Stimulated activated naive CD8-positive, alpha-beta T cell treated with anti-CD3 and anti-CD28 coated beads, Interleukin-15, Interleukin-2, amounts not matched to agents 100 U/mL and 50 U/mL, for 24 hours (primary cell): ENCODE results near the gene DHRS9.
A peak's percentile ranks its signal among the peaks of the same experiment; 100 is the strongest.
"Not testable (repeated sequence)": the region's sequence is repeated elsewhere in the genome, so short reads cannot be mapped to it uniquely, and the experiment has no call there.

Experiments used
- ATAC-seq: fragments of 150-1000 bp; cut with Tn5 transposase; one replicate; pipeline ENCODE4 v1.10.0; 2021
- DNase-seq: peaks from one replicate; pipeline ENCODE4 v3.0.0; 2021

Gene DHRS9

DNA sequence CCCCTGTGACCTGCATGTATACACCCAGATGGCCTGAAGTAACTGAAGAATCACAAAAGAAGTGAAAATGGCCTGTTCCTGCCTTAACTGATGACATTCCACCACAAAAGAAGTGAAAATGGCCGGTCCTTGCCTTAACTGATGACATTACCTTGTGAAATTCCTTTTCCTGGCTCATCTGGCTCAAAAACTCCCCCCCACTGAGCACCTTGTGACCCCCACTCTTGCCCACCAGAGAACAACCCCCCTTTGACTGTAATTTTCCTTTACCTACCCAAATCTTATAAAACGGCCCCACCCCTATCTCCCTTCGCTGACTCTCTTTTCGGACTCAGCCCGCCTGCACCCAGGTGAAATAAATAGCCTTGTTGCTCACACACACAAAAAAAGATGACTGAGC is 67.1 kb downstream of the DHRS9 start:
- DNase-seq, ATAC-seq: not testable (repeated sequence)

DNA sequence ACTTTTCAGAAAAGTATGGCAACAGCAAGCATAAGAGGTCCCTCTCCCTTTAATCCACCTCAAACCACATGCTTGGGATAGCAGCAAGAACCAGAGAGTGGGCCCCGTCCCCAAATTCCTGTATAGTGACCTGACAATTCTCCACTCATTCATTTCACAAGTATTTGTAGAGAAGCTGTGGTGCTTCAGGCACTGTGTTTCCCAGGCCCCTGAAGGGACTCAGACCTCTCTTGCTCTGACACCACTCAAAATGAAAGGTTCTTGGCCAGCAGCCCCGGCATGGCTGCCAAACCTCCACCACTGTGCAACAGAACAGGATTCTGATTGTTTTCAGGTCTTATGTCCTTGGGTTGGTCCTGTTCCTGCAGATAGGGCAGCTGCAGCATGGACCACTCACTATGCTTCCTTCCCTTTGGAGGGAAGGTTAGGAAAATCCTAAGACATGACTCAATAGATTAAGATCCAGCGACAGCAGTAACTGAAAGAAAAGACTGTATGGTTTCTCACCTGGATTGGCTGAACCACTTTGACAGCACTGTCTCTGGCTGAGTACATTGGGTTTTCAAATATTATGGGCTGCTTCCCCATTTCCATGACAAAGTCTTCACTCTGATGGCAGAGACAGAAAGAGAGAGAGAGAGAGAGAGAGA is 67.6 kb downstream of the DHRS9 start:
- no peak for DNase-seq
- no peak for ATAC-seq

DNA sequence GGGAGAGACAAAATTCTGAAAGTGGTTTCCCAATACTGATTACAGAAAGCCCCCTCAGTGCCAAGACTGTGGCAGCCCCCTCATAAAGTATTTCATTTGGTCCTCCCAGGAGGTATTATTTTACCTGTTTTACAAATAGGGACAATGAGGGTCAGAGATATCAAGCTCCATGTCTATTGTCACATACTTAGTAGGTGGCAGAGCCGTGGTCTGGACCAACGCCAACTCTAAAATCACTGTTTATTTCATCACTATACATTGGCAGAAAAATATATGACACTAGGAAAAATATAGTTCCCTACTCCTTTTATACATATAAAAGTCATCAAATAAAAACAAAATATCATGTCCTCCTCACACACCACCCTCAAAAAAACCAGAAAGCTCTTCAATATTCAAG is 68.6 kb downstream of the DHRS9 start:
- no peak for ATAC-seq

DNA sequence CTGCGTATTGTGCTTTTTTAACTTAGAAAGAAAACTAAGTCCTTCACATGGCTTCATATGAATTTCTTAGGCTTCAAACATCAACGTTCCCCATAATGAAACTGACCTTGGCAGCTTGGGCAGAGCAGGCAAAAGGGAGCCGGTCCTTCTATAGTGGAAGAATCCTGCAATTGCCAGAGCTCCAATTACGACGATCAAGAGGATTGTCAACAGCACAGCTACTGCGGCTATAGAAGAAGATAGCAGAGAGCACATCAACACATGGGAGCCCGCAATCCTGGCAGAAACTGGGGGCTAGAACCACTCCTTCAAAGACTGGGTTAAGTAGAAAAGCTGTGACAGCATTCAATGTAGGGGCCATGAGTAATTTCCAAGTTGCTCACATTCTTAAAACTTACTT is 69.8 kb downstream of the DHRS9 start:
- ATAC-seq (no peak), DNase-seq (no peak)

More for the DNA sequence above, 68.6 kb downstream of the DHRS9 start:
- DNase-seq = no peak

DNA sequence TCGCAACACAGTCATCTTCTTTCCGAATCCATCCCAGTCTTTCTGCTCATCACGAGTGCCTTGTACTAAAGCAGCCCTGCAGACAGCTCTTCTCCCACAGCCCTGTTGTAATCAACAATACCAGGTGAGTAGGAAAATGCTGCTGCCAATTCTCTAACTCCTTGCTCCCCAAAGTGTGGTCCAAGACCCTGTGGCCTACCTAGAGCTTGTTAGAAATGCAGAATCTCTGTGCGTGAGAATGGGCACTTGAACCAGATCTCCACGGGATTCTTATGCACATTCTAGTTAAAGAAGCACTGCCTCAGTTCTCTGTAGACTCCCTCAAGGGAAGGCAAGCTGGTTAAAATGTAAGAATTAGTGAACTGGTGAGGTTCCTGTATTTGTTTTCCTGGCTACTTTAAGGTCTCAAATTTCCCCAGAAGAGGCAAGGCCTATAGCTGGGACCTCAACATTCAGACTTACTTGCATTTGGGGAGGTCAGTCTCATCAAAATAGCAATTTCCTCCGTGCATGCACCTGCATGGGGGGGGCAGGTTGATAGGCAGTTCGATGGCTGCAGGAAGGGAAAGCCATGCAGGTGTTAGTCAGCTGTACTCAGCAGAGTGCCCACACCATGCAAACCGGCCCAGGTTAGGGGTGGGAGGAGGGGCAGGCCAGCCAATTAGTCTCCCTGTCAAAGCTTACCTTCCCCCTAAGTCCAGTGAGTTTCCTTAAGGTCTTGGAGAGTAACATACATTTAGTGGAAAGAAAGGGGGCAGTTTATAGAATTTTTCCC is 70.8 kb downstream of the DHRS9 start:
- DNase-seq = no peak
- no peak for ATAC-seq

DNA sequence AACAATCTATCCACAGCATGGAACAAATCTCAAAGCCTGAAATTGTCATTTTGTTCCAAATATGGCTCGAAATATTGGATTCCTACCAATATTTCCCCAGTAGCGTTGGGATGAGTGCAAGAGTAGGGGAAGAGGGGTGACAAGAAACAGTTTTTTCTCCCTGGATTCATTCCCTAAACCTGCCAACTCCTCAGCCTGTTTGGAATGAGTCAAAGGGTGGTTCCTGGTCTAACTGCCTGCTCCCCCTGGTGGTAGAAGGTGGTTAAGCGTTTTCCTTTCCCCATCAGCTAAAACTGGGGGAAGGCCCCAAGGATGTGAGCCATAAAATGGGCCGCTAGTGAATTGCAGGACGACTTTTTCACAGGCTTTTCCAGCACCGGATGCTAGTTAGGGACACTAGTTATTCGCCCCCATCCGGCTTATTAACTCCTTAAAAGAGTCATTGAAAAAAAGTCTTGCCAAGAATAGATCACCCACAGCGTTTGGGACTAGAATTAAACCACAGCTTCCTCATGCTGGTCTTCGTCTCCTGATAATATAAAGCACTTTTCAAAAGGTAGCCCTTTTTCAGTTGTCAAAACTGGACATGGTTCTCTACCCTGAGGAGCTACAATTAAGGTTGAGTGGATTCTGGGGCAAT is 72.5 kb downstream of the DHRS9 start:
- peak; percentile 73 for DNase-seq
- peak; percentile 45 for ATAC-seq

DNA sequence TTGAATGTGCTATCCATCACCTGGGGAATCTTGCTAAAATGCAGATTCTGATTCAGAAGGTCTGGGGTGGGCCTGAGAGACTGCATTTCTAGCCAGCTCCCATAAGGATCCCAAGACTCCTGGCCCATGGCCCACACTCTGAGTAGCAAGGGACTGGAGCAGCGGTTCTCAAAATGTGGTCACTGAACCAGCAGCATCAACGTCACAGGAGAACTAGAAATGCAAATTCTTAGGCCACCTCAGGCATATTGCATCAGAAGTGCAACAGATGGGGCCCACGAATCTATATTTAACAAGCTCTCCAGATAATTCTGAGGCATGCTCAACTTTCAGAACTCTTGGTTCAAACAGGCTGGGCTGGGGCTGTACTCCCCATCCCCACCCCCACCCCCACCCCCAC is 74.6 kb downstream of the DHRS9 start:
- no peak for DNase-seq
- ATAC-seq = no peak
